GM23248 (cell line): ENCODE measurements around the gene RABGAP1L. TPM values are rescaled to one million over a fixed set of nuclear protein-coding genes. Genes with fewer than 3 reads are reported as not detected.

Experiments used
- DNase-seq: peaks from one replicate; pipeline ENCODE4 v3.0.0-alpha.2; 2015
- H2AFZ ChIP-seq: fragments of 200-600 bp; sonication (generic); 2 replicates; pipeline ENCODE4 v1.6.1; 2016; ENCODE audit warnings: antibody characterized with exemption
- H3F3A ChIP-seq: fragments of 200-600 bp; sonication (generic); 2 replicates; pipeline ENCODE4 v1.6.1; 2016; ENCODE audit warnings: mild to moderate bottlenecking, antibody characterized with exemption, mixed run types; ENCODE audit not compliant: insufficient read depth
- H3K27ac ChIP-seq: fragments of 200-600 bp; sonication (generic); 2 replicates; pipeline ENCODE4 v1.5.1; 2016; ENCODE audit warnings: mild to moderate bottlenecking
- H3K27me3 ChIP-seq: fragments of 200-600 bp; sonication (generic); replicated peaks from 2 replicates; pipeline ENCODE4 v1.6.1; 2016; ENCODE audit warnings: mild to moderate bottlenecking; ENCODE audit not compliant: insufficient read depth
- H3K36me3 ChIP-seq: fragments of 200-600 bp; sonication (generic); 2 replicates; pipeline ENCODE4 v1.6.1; 2016; ENCODE audit warnings: low read depth, mild to moderate bottlenecking
- H3K4me1 ChIP-seq: fragments of 200-600 bp; sonication (generic); 2 replicates; pipeline ENCODE4 v1.6.1; 2016; ENCODE audit warnings: mild to moderate bottlenecking; ENCODE audit not compliant: insufficient read depth
- H3K4me2 ChIP-seq: fragments of 200-600 bp; sonication (generic); one replicate; pipeline ENCODE4 v1.6.1; 2016; ENCODE audit warnings: mild to moderate bottlenecking; ENCODE audit not compliant: unreplicated experiment
- H3K4me3 ChIP-seq: fragments of 200-600 bp; sonication (generic); 2 replicates; pipeline ENCODE4 v1.5.1; 2016; ENCODE audit warnings: mild to moderate bottlenecking
- H3K79me2 ChIP-seq: fragments of 200-600 bp; sonication (generic); 2 replicates; pipeline ENCODE4 v1.6.1; 2016; ENCODE audit warnings: mild to moderate bottlenecking; ENCODE audit not compliant: insufficient read depth
- H3K9ac ChIP-seq: fragments of 200-600 bp; sonication (generic); 2 replicates; pipeline ENCODE4 v1.6.1; 2016; ENCODE audit warnings: mild to moderate bottlenecking
- H3K9me2 ChIP-seq: fragments of 200-600 bp; sonication (generic); 2 replicates; pipeline ENCODE4 v1.6.1; 2016; ENCODE audit warnings: mixed run types, mild to moderate bottlenecking, moderate library complexity; ENCODE audit not compliant: insufficient read depth
- H3K9me3 ChIP-seq: fragments of 200-600 bp; sonication (generic); one replicate; pipeline ENCODE4 v1.6.1; 2017; ENCODE audit warnings: low read depth
- H4K20me1 ChIP-seq: fragments of 200-600 bp; sonication (generic); 2 replicates; pipeline ENCODE4 v1.6.0; 2016; ENCODE audit not compliant: insufficient read depth
- EZH2 ChIP-seq: fragments of 200-600 bp; sonication (generic); IDR thresholded peaks from 2 replicates; pipeline ENCODE4 v1.6.1; 2018; ENCODE audit warnings: antibody characterized with exemption, mild to moderate bottlenecking; ENCODE audit not compliant: insufficient read depth, poor library complexity, severe bottlenecking
- EZH2phosphoT487 ChIP-seq: fragments of 200-600 bp; sonication (generic); IDR thresholded peaks from 2 replicates; pipeline ENCODE4 v1.6.1; 2018; ENCODE audit warnings: antibody characterized with exemption, moderate library complexity, mild to moderate bottlenecking, low read depth; ENCODE audit not compliant: insufficient read depth
- WGBS, 2 experiments: methylation state at CpG; one replicate each; pipeline ENCODE4 v1.1.6; 2015 to 2017; ENCODE audit warnings: low lambda C conversion rate in 2 of 2, low coverage in 1 of 2; ENCODE audit errors: missing lambda C conversion rate in 2 of 2; 5-methylcytosine and 5-hydroxymethylcytosine counted together
- in situ Hi-C: fragments of 300-500 bp; cut with MboI; formaldehyde crosslinking; loops from 2 replicates; pipeline ENCODE4 v1.15.0; 2020
- polyA plus RNA-seq: library from polyadenylated mRNA; unstranded; fragments of >200 nt; fragmentation: Nextera tagmentation; extraction: Ambion mirVana; gene quantifications from 2 replicates; pipeline ENCODE4 v1.2.1, GENCODE V29; 2016
- total RNA-seq: library from RNA; depleted of rRNA; stranded (reverse); fragments of >200 nt; shearing (Covaris generic); gene quantifications from 2 replicates; pipeline ENCODE4 v1.2.3, GENCODE V29; 2014

RABGAP1L gene
- total and polyA plus RNA-seq, 2 experiments from 2014 or later, result 13.7 to 21.6 TPM

DNA sequence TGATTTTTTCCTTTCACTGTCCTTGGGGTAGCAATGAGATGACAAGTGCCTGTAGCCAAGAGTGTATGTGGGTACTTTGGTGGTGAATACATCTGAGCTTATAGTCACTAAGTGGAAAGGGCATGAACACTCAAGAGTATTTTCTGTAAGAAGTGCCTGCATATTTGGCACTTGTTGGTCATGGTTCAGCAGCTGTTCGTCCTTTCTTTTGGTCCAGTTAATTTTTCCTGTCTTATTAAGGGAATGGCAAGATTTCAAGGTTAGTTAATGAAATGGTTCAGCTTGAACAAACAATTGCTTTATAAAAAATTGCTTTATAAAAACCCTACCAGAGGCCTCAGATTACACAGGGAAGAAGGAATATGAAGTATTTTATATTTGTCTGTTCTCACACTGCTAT lies 239.9 kb downstream of the RABGAP1L start:
- no peak for DNase-seq
- no peaks in the 10 kb centered on the region for H3K36me3 ChIP-seq
- H3K79me2 ChIP-seq, result no peaks in the 10 kb centered on the region
- H4K20me1 ChIP-seq, result no peaks in the 10 kb centered on the region
- no peak overlapping the region for H3K4me2 ChIP-seq
- 88 to 90% methylated on average over 1 of the region's 1 CpG for WGBS, 2 experiments
- no peaks in the 10 kb centered on the region; the same call in 1 of the 2 replicates for H3K9me2 ChIP-seq
- H3K4me1 ChIP-seq, result no peaks in the 10 kb centered on the region
- no peak overlapping the region for H3K27ac ChIP-seq
- no peaks in the 10 kb centered on the region for H3K9me3 ChIP-seq
- in situ Hi-C loops, result no loop called here
- TF ChIP-seq EZH2phosphoT487 (no peak), EZH2 (no peak)
- H3K9ac ChIP-seq, result no peak overlapping the region
- no peaks in the 10 kb centered on the region for H3K27me3 ChIP-seq
- no peaks in the 10 kb centered on the region for H3F3A ChIP-seq
- H2AFZ ChIP-seq, result no peak overlapping the region
- H3K4me3 ChIP-seq, result no peak overlapping the region

DNA sequence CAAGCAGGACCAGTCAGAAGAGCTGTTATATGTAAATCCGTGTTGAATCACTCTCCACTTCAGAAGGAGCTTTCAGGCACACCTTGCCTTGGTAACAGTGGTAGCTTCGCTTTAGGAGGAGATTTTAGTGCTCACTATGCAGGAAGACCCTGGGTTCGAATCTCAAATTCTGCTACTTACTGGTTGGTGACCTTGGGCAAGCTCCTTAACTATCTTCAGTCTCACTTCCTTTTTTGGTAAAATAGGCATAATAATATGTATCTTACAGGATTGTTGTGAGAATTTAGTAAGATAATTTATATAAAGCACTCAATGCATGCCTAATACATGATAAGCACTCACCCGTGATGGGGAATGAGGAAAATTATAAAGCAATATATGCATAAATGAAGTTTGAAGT lies 241.8 kb downstream of the RABGAP1L start:
- Histone ChIP-seq H3K36me3 (no peaks in the 10 kb centered on the region), H4K20me1 (no peaks in the 10 kb centered on the region), H3K9me3 (no peaks in the 10 kb centered on the region), H3K4me2 (no peak overlapping the region), H3K9ac (no peak overlapping the region), H3K27ac (no peak overlapping the region), H3K4me3 (no peak overlapping the region), H3K9me2 (no peaks in the 10 kb centered on the region; the same call in 1 of the 2 replicates), H3F3A (no peaks in the 10 kb centered on the region), H3K4me1 (no peaks in the 10 kb centered on the region), H2AFZ (no peak overlapping the region), H3K27me3 (no peaks in the 10 kb centered on the region), H3K79me2 (no peaks in the 10 kb centered on the region)
- in situ Hi-C loops, result no loop called here
- DNase-seq, result no peak
- no peak for TF ChIP-seq EZH2phosphoT487
- no peak for TF ChIP-seq EZH2
- WGBS, 2 experiments, result 96% methylated on average over 4 of the region's 4 CpGs

DNA sequence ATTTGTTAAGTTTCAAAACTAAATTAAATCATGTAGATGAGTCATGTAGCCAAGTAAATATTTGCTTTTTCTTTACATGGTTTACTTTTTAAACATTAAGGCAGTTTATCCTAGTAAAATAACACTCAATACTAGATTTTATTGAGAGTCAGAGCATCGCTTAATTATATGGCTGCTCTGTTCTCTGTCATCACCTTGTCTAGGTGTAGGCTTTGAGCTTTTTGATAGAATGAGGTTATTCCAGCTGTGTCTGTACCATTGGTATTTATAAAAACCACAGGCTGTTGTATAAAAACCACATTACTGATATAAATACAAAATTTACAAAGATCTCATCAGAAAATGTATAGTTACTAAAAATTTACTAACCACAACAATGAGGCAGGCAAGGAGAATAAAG lies 245.9 kb downstream of the RABGAP1L start:
- DNase-seq, result no peak
- no peak overlapping the region for H2AFZ ChIP-seq
- no peak for TF ChIP-seq EZH2phosphoT487
- TF ChIP-seq EZH2, result no peak
- H3K36me3 ChIP-seq, result no peaks in the 10 kb centered on the region
- H3K4me2 ChIP-seq, result no peak overlapping the region
- no peaks in the 10 kb centered on the region; the same call in 1 of the 2 replicates for H3K9me2 ChIP-seq
- no peaks in the 10 kb centered on the region for H3K9me3 ChIP-seq
- H3K4me1 ChIP-seq, result no peaks in the 10 kb centered on the region
- no peaks in the 10 kb centered on the region for H4K20me1 ChIP-seq
- no peak overlapping the region for H3K4me3 ChIP-seq
- no peaks in the 10 kb centered on the region for H3K79me2 ChIP-seq
- no peaks in the 10 kb centered on the region for H3F3A ChIP-seq
- H3K27ac ChIP-seq, result no peak overlapping the region
- no peaks in the 10 kb centered on the region for H3K27me3 ChIP-seq
- in situ Hi-C loops, result no loop called here
- 97 to 100% methylated on average over 1 of the region's 1 CpG for WGBS, 2 experiments
- H3K9ac ChIP-seq, result no peak overlapping the region

DNA sequence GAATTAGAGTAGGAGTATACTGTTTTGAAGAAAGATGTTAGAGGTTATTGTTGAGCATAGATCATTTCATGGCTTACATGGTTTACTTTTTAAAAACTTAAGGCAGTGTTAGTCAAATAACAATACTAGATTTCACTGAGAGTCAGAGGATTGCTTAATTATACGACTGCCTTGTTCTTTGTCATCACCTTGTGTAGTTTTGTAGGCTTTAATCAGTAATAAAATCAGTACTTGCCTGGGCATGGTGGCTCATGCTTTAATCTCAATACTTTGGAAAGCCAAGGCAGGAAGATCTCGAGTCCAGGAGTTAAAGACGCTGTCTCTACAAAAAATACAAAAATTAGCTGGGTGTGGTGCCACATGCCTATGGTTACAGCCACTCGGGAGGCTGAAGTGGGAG lies 247.1 kb downstream of the RABGAP1L start:
- Histone ChIP-seq H4K20me1 (no peaks in the 10 kb centered on the region), H3K4me3 (no peak overlapping the region), H3K4me1 (no peaks in the 10 kb centered on the region), H3F3A (no peaks in the 10 kb centered on the region), H3K27ac (no peak overlapping the region), H3K9me2 (no peaks in the 10 kb centered on the region; the same call in 1 of the 2 replicates), H3K79me2 (no peaks in the 10 kb centered on the region), H3K9me3 (no peaks in the 10 kb centered on the region), H3K36me3 (no peaks in the 10 kb centered on the region), H2AFZ (no peak overlapping the region), H3K27me3 (no peaks in the 10 kb centered on the region), H3K4me2 (no peak overlapping the region), H3K9ac (no peak overlapping the region)
- TF ChIP-seq EZH2 (no peak), EZH2phosphoT487 (no peak)
- in situ Hi-C loops, result no loop called here
- no peak for DNase-seq
- 93 to 94% methylated on average over 4 of the region's 4 CpGs for WGBS, 2 experiments

GRCh38 chr1:174407665-174408064 lies 248.3 kb downstream of the RABGAP1L start:
- Histone ChIP-seq H3K27me3 (no peaks in the 10 kb centered on the region), H3K36me3 (no peaks in the 10 kb centered on the region), H3K4me3 (no peak overlapping the region), H3K4me1 (no peaks in the 10 kb centered on the region), H3K9ac (no peak overlapping the region), H3K79me2 (no peaks in the 10 kb centered on the region), H2AFZ (no peak overlapping the region), H3K9me2 (no peaks in the 10 kb centered on the region; the same call in 1 of the 2 replicates), H3F3A (no peaks in the 10 kb centered on the region), H4K20me1 (no peaks in the 10 kb centered on the region), H3K4me2 (no peak overlapping the region), H3K9me3 (no peaks in the 10 kb centered on the region), H3K27ac (no peak overlapping the region)
- in situ Hi-C loops, result no loop called here
- peak; percentile 31 for DNase-seq
- TF ChIP-seq EZH2phosphoT487 (no peak), EZH2 (no peak)
- 37 to 44% methylated on average over 3 of the region's 3 CpGs for WGBS, 2 experiments
